ENCODE data around the gene PRPF40A. TPM values are rescaled to one million over a fixed set of nuclear protein-coding genes. Genes with fewer than 3 reads are reported as not detected.

The PRPF40A gene
- total and polyA plus RNA-seq, 2 experiments from 2014 or later = 86.1 to 112 TPM

- no peak overlapping the region for H3K4me2 ChIP-seq (ENCODE audit: unreplicated experiment)
- no peak overlapping the region for H3K4me3 ChIP-seq
- no peak overlapping the region for H3K9ac ChIP-seq
- TF ChIP-seq EZH2 (IDR thresholded peaks at IDR 0.05; ENCODE audit: insufficient read depth, poor library complexity, severe bottlenecking) = no peak
- TF ChIP-seq EZH2phosphoT487 (IDR thresholded peaks at IDR 0.05; ENCODE audit: insufficient read depth, low read depth) = no peak
- in situ Hi-C loops (cut with MboI) = no loop called here
- DNase-seq = no peak
- 96 to 97% methylated on average over 6 of the region's 6 CpGs for WGBS, 2 experiments (ENCODE audit: low coverage in 1 of 2, low lambda C conversion rate in 2 of 2, missing lambda C conversion rate in 2 of 2)
- H3K9me2 ChIP-seq (ENCODE audit: insufficient read depth) = no peaks in the 10 kb centered on the region
- H3K27me3 ChIP-seq (replicated peaks; ENCODE audit: insufficient read depth) = no peaks in the 10 kb centered on the region
- peaks cover 22% of the 10 kb centered on the region for H3K36me3 ChIP-seq (ENCODE audit: low read depth)
- no peaks in the 10 kb centered on the region for H3K79me2 ChIP-seq (ENCODE audit: insufficient read depth)
- no peaks in the 10 kb centered on the region for H3K9me3 ChIP-seq (ENCODE audit: low read depth)
- no peak overlapping the region for H3K27ac ChIP-seq
- peaks cover 57% of the 10 kb centered on the region for H3F3A ChIP-seq (ENCODE audit: insufficient read depth)
- no peaks in the 10 kb centered on the region for H4K20me1 ChIP-seq (ENCODE audit: insufficient read depth)
- H2AFZ ChIP-seq = no peak overlapping the region
- peaks cover 28% of the 10 kb centered on the region for H3K4me1 ChIP-seq (ENCODE audit: insufficient read depth)
These were observed 66.4 kb downstream of the PRPF40A start for GRCh38 chr2:152650768-152651371.

- peaks cover 28% of the 10 kb centered on the region for H3K4me1 ChIP-seq (ENCODE audit: insufficient read depth)
- no peaks in the 10 kb centered on the region for H3K79me2 ChIP-seq (ENCODE audit: insufficient read depth)
- H3K9me2 ChIP-seq (ENCODE audit: insufficient read depth) = no peaks in the 10 kb centered on the region
- 96% methylated on average over 1 of the region's 1 CpG for WGBS, 2 experiments (ENCODE audit: low coverage in 1 of 2, low lambda C conversion rate in 2 of 2, missing lambda C conversion rate in 2 of 2)
- H3K27me3 ChIP-seq (replicated peaks; ENCODE audit: insufficient read depth) = no peaks in the 10 kb centered on the region
- no peak overlapping the region for H2AFZ ChIP-seq
- peaks cover 17% of the 10 kb centered on the region for H3K36me3 ChIP-seq (ENCODE audit: low read depth)
- no peaks in the 10 kb centered on the region for H3K9me3 ChIP-seq (ENCODE audit: low read depth)
- H3K9ac ChIP-seq = no peak overlapping the region
- in situ Hi-C loops (cut with MboI) = loop anchor here (25.0 kb wide), 1 partner anchor 613 kb away; no protein-coding TSS in a partner anchor
- H3K4me3 ChIP-seq = no peak overlapping the region
- DNase-seq = no peak
- TF ChIP-seq EZH2phosphoT487 (IDR thresholded peaks at IDR 0.05; ENCODE audit: insufficient read depth, low read depth) = no peak
- no peak for TF ChIP-seq EZH2 (IDR thresholded peaks at IDR 0.05; ENCODE audit: insufficient read depth, poor library complexity, severe bottlenecking)
- no peak overlapping the region for H3K4me2 ChIP-seq (ENCODE audit: unreplicated experiment)
- no peaks in the 10 kb centered on the region for H4K20me1 ChIP-seq (ENCODE audit: insufficient read depth)
- no peak overlapping the region for H3K27ac ChIP-seq
- peaks cover 59% of the 10 kb centered on the region for H3F3A ChIP-seq (ENCODE audit: insufficient read depth)
These were observed 67.3 kb downstream of the PRPF40A start for GRCh38 chr2:152649997-152650396.

DNA sequence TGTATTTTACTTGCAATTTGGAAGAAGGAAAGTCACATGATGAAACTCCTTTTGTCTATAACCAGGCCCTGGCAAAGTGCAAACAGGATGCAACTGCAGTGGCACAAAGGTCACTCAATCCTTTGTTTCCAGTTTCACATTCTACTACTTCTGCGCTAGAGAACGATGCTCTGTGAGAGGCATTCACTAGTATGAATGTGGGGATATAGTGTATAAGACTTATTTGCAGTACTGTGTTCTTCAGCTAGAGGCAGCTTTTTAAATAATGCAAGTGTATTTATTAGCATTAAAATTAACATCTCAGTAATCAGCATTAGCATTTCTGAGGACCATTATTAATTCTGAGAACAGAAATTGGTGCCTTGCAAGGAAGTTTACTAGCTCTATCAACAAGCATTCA is 68.9 kb downstream of the PRPF40A start:
- no peaks in the 10 kb centered on the region for H4K20me1 ChIP-seq (ENCODE audit: insufficient read depth)
- no peaks in the 10 kb centered on the region for H3K27me3 ChIP-seq (replicated peaks; ENCODE audit: insufficient read depth)
- H3K79me2 ChIP-seq (ENCODE audit: insufficient read depth) = no peaks in the 10 kb centered on the region
- no peaks in the 10 kb centered on the region for H3K9me2 ChIP-seq (ENCODE audit: insufficient read depth)
- H3K27ac ChIP-seq = peak overlapping the region; percentile 72; the same call in 1 of the 2 replicates
- peaks cover 6% of the 10 kb centered on the region for H3K36me3 ChIP-seq (ENCODE audit: low read depth)
- 3 to 5% methylated on average over 2 of the region's 2 CpGs for WGBS, 2 experiments (ENCODE audit: low coverage in 1 of 2, low lambda C conversion rate in 2 of 2, missing lambda C conversion rate in 2 of 2)
- H3K4me2 ChIP-seq (ENCODE audit: unreplicated experiment) = peak overlapping the region; percentile 64
- in situ Hi-C loops (cut with MboI) = loop anchor here (25.0 kb wide), 1 partner anchor 611 kb away; no protein-coding TSS in a partner anchor
- no peak overlapping the region for H2AFZ ChIP-seq
- H3K4me1 ChIP-seq (ENCODE audit: insufficient read depth) = peaks cover 28% of the 10 kb centered on the region
- no peaks in the 10 kb centered on the region for H3K9me3 ChIP-seq (ENCODE audit: low read depth)
- H3K9ac ChIP-seq = 0 out of 2 replicates have a peak overlapping the region, but pooled peaks have one; percentile 49
- peaks cover 55% of the 10 kb centered on the region for H3F3A ChIP-seq (ENCODE audit: insufficient read depth)
- DNase-seq = peak; percentile 53
- no peak for TF ChIP-seq EZH2 (IDR thresholded peaks at IDR 0.05; ENCODE audit: insufficient read depth, poor library complexity, severe bottlenecking)
- TF ChIP-seq EZH2phosphoT487 (IDR thresholded peaks at IDR 0.05; ENCODE audit: insufficient read depth, low read depth) = no peak
- no peak overlapping the region for H3K4me3 ChIP-seq

DNA sequence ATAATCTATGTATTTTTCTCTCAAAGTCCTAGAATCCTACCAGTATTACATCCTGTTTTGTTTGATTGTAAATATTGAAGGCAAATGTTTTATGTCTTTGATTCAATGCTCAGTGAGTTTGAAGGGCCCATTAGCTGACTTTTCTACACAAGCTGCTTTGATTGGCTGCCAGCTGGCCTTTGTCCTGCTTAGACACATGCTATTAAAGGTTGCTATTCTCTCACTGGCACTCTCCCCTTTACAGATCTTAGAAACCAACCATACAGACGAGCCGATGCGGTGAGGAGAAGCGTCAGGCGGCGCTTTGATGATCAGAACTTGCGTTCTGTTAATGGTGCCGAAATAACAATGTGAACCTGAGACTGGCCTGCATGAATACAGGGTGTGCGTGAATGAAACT is 69.7 kb downstream of the PRPF40A start:
- peak overlapping the region; percentile 7; the same call in 1 of the 2 replicates for H3K4me3 ChIP-seq
- no peaks in the 10 kb centered on the region for H3K79me2 ChIP-seq (ENCODE audit: insufficient read depth)
- DNase-seq = peak; percentile 70
- peak overlapping the region; percentile 64 for H3K4me2 ChIP-seq (ENCODE audit: unreplicated experiment)
- TF ChIP-seq EZH2 (IDR thresholded peaks at IDR 0.05; ENCODE audit: insufficient read depth, poor library complexity, severe bottlenecking) = no peak
- TF ChIP-seq EZH2phosphoT487 (IDR thresholded peaks at IDR 0.05; ENCODE audit: insufficient read depth, low read depth) = no peak
- no peaks in the 10 kb centered on the region for H3K27me3 ChIP-seq (replicated peaks; ENCODE audit: insufficient read depth)
- H3K9me2 ChIP-seq (ENCODE audit: insufficient read depth) = no peaks in the 10 kb centered on the region
- no peaks in the 10 kb centered on the region for H4K20me1 ChIP-seq (ENCODE audit: insufficient read depth)
- H3K9me3 ChIP-seq (ENCODE audit: low read depth) = no peaks in the 10 kb centered on the region
- in situ Hi-C loops (cut with MboI) = loop anchor here (25.0 kb wide), 1 partner anchor 610 kb away; no protein-coding TSS in a partner anchor
- H3K4me1 ChIP-seq (ENCODE audit: insufficient read depth) = peaks cover 28% of the 10 kb centered on the region
- peak overlapping the region; percentile 49 for H3K9ac ChIP-seq
- no peak overlapping the region for H2AFZ ChIP-seq
- peak overlapping the region; percentile 72 for H3K27ac ChIP-seq
- H3K36me3 ChIP-seq (ENCODE audit: low read depth) = peaks cover 5% of the 10 kb centered on the region
- 11% methylated on average over 9 of the region's 9 CpGs for WGBS, 2 experiments (ENCODE audit: low coverage in 1 of 2, low lambda C conversion rate in 2 of 2, missing lambda C conversion rate in 2 of 2)
- peaks cover 55% of the 10 kb centered on the region for H3F3A ChIP-seq (ENCODE audit: insufficient read depth)
